SH-SY5Y (cell line): ENCODE measurements around the gene CCDC93.

Experiments used
- GATA2 ChIP-seq: IDR thresholded peaks from 2 replicates; pipeline ENCODE4 v1.6.1; 2011; ENCODE audit warnings: mild to moderate bottlenecking, low read depth, low read length
- GATA3 ChIP-seq: IDR thresholded peaks from 2 replicates; pipeline ENCODE4 v1.6.1; 2011; ENCODE audit warnings: low read depth, mild to moderate bottlenecking, low read length, moderate library complexity

DNA sequence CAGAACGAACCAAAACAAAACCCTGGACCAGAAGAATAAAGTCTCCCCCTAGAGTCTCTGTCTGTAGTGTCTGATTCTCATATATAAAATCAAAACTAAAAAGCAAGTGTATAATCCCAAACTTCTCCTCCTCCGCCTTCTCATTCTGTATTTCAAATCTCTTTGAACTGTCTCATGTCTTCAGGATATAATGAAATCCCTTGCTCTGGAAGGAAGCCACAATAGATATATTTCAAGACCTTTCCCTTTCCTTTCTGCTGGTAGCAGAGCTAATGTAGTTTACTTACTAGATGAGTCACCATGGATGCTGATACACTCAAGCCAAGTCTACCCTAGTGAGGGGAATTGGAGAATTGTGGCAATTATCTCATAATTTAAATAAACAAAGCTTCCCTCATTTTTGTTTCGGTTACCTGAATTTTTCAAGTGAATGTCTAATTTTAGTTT lies 33.5 kb upstream of the CCDC93 start:
- TF ChIP-seq GATA3 (no peak), GATA2 (no peak)
